GM12865 (cell line): ENCODE results near the gene BCAR3.

Source experiments
- DNase-seq: peaks from one replicate; pipeline ENCODE4 v3.0.0; 2010; ENCODE audit warnings: low read depth
- H3K4me3 ChIP-seq: 2 replicates; pipeline ENCODE4 v1.5.1; 2011; ENCODE audit warnings: mild to moderate bottlenecking, low read depth, low read length, control low read depth
- TF ChIP-seq, protein P1 (sequence below): IDR thresholded peaks from 2 replicates; pipeline ENCODE4 v1.5.1; 2011; ENCODE audit warnings: low read length, control low read depth, low read depth, inconsistent platforms; ENCODE audit not compliant: insufficient read depth; ENCODE audit errors: missing control alignments

BCAR3 gene

GRCh38 chr1:93542398-93542797, 139.2 kb downstream of the BCAR3 start:
- TF ChIP-seq, protein P1, sequence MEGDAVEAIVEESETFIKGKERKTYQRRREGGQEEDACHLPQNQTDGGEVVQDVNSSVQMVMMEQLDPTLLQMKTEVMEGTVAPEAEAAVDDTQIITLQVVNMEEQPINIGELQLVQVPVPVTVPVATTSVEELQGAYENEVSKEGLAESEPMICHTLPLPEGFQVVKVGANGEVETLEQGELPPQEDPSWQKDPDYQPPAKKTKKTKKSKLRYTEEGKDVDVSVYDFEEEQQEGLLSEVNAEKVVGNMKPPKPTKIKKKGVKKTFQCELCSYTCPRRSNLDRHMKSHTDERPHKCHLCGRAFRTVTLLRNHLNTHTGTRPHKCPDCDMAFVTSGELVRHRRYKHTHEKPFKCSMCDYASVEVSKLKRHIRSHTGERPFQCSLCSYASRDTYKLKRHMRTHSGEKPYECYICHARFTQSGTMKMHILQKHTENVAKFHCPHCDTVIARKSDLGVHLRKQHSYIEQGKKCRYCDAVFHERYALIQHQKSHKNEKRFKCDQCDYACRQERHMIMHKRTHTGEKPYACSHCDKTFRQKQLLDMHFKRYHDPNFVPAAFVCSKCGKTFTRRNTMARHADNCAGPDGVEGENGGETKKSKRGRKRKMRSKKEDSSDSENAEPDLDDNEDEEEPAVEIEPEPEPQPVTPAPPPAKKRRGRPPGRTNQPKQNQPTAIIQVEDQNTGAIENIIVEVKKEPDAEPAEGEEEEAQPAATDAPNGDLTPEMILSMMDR: no peak
- DNase-seq: no peak
- no peak overlapping the region for H3K4me3 ChIP-seq

DNA sequence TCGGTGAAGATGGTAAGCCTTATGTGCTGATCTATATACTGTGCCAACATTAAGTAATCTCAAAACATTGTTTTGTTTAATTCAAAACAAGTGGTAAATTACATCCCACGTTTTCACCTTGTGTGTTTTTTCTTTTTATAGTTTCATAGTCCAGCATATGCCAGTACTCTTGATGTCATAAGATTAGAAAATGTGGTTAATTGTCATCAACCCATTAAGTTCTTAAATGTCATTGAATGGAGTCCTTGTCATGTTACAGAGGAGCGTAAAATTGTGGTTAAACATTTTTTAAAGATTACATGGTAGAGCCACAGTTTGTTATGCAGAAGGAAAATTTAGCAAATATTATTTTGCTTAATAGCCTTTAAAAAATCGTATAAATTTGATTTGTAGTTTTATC, 140.6 kb downstream of the BCAR3 start:
- TF ChIP-seq, protein P1: no peak
- no peak for DNase-seq
- H3K4me3 ChIP-seq: no peak overlapping the region

DNA sequence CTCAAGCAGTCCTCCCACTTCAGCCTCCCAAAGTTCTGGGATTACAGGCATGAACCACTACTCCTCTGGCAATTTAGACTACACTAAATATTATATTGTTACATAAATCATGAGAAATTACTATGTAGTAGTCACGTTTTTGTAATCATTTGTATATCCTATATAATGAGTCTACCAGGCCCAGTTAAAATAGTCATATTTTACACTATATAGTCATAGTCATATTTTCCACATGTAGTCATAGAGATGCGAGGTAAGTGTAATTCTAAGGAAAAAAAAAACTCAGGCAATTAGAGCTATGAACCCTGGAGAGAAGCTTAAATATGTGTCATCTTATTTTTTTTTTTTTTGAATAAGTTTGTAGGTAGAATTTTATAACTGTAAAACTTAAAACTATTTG, 143.7 kb downstream of the BCAR3 start:
- DNase-seq: no peak
- TF ChIP-seq, protein P1: no peak
- H3K4me3 ChIP-seq: no peak overlapping the region

DNA sequence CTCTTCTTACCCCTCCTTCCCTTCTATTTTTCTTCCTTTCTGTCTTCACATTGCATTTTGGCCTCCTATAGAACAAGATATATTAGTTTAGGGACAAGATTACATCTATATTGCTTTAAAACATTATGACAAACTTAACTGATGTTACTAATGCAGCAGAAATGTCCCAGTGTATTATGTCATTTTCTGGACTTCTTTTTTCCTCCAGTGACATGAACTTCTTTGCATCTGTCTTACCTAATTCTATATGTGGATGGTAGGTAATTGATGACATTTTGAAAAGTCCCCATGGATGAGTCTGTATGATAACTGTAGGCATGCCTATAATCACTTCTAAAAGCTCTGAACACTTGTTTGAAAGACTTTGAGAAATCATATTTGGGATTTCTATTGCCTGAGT, 144.2 kb downstream of the BCAR3 start:
- no peak for DNase-seq
- TF ChIP-seq, protein P1: no peak

DNA sequence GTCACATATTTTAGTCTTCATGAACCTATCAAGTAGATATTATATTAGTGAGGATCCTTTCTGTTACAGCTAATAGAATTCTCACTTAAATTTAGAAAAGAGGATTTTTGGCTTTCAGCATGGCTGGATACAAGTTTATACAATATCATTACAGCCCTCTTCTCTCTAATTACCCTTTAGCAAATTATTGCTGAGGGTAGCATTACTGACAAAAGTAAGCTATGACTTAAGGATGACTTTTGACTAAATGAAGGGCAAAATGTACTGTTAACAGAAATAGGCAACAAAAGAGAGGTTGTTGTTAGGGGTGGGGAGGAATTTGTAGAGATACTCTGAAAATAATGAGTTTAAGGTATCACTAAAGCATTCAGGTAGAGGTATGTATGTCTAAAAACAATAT, 148.0 kb downstream of the BCAR3 start:
- DNase-seq: no peak
- TF ChIP-seq, protein P1: no peak
- H3K4me3 ChIP-seq: no peak overlapping the region

More for the DNA sequence above, 144.2 kb downstream of the BCAR3 start:
- H3K4me3 ChIP-seq: no peak overlapping the region

GRCh38 chr1:93532780-93533378, 148.8 kb downstream of the BCAR3 start:
- no peak for DNase-seq
- TF ChIP-seq, protein P1: no peak
- H3K4me3 ChIP-seq: no peak overlapping the region

- no peak for DNase-seq
- no peak overlapping the region for H3K4me3 ChIP-seq
- TF ChIP-seq, protein P1: no peak
Measured at GRCh38 chr1:93531193-93531592, 150.4 kb downstream of the BCAR3 start.
